ENCODE results near the gene NECTIN1.

The NECTIN1 gene

DNA sequence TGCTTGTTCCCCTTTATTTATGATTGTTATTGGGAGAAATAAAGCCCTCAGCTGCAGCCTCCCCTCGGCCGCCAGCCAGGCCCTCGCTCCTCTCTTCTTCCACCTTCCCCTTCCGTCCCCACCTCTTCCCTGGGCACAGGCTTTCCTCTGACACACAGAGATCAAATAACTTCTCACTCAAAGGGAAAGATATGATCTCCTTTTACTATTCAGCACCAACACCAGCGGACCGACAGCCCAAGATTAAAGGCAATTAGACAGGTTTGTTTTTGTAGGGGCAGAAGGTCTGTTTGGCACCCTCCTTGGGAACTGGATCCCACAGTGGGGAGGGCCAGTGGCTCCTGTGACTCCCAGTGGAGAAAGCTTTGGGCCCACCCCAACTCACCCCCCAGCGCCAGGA, 23.0 kb downstream of the NECTIN1 start:
- DNase-seq, result no peak
- H3K79me2 ChIP-seq (ENCODE audit: low read length), result peaks cover 99% of the 10 kb centered on the region

DNA sequence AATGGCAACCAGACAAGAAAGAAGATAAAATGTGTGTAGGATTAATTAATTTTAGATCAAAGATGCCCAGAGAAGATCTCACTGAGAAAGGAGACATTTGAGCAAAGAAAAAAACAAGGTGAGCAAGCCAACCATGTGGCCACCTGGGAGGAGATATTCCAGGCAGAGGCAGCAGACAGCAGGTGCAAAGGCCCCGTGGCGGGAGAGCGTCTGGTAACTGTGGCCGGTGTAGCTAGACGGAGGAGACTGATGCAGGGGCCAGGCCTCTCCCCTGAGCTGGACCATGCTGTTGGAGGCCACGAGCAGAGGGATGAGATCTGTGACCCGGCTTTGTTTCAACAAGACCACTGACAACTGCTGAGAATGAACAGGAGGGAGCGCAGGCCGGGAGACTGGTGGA, 23.6 kb downstream of the NECTIN1 start:
- Histone ChIP-seq H3K79me2 (ENCODE audit: low read length) (peaks cover 100% of the 10 kb centered on the region), H4K20me1 (ENCODE audit: insufficient read depth, low read length) (peaks cover under 1% of the 10 kb centered on the region; the same call in 1 of the 2 replicates), H3K9ac (ENCODE audit: low read length) (no peak overlapping the region), H3K4me1 (ENCODE audit: low read length) (no peaks in the 10 kb centered on the region), H2AFZ (ENCODE audit: low read length) (no peak overlapping the region), H3K36me3 (replicated peaks; ENCODE audit: insufficient read depth, low read length) (no peaks in the 10 kb centered on the region), H3F3A (ENCODE audit: insufficient read depth, low read length) (no peaks in the 10 kb centered on the region), H3K4me2 (ENCODE audit: low read depth, low read length) (no peak overlapping the region), H3K9me3 (replicated peaks; ENCODE audit: insufficient read depth, low read length) (no peaks in the 10 kb centered on the region), H3K4me3 (ENCODE audit: low read length) (no peak overlapping the region), H3K27me3 (replicated peaks; ENCODE audit: insufficient read depth, low read length) (no peaks in the 10 kb centered on the region), H3K27ac (ENCODE audit: low read length) (no peak overlapping the region), H3K9me2 (replicated peaks; ENCODE audit: insufficient read depth, low read length) (no peaks in the 10 kb centered on the region)
- TF ChIP-seq, protein P1, sequence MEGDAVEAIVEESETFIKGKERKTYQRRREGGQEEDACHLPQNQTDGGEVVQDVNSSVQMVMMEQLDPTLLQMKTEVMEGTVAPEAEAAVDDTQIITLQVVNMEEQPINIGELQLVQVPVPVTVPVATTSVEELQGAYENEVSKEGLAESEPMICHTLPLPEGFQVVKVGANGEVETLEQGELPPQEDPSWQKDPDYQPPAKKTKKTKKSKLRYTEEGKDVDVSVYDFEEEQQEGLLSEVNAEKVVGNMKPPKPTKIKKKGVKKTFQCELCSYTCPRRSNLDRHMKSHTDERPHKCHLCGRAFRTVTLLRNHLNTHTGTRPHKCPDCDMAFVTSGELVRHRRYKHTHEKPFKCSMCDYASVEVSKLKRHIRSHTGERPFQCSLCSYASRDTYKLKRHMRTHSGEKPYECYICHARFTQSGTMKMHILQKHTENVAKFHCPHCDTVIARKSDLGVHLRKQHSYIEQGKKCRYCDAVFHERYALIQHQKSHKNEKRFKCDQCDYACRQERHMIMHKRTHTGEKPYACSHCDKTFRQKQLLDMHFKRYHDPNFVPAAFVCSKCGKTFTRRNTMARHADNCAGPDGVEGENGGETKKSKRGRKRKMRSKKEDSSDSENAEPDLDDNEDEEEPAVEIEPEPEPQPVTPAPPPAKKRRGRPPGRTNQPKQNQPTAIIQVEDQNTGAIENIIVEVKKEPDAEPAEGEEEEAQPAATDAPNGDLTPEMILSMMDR (IDR thresholded peaks at IDR 0.05; ENCODE audit: low read length), result no peak
- TF ChIP-seq EZH2 (optimal IDR thresholded peaks at IDR 0.05; ENCODE audit: low read depth, low read length), result no peak
- TF ChIP-seq EZH2phosphoT487 (IDR thresholded peaks at IDR 0.05; ENCODE audit: low read length), result no peak
- DNase-seq, result no peak

More for the DNA sequence above, 23.0 kb downstream of the NECTIN1 start:
- TF ChIP-seq EZH2 (optimal IDR thresholded peaks at IDR 0.05; ENCODE audit: low read depth, low read length) (no peak), EZH2phosphoT487 (IDR thresholded peaks at IDR 0.05; ENCODE audit: low read length) (no peak)
- TF ChIP-seq, protein P1 (IDR thresholded peaks at IDR 0.05; ENCODE audit: low read length), result no peak
- no peaks in the 10 kb centered on the region for H3F3A ChIP-seq (ENCODE audit: insufficient read depth, low read length)
- H3K27me3 ChIP-seq (replicated peaks; ENCODE audit: insufficient read depth, low read length), result no peaks in the 10 kb centered on the region
- no peak overlapping the region for H3K9ac ChIP-seq (ENCODE audit: low read length)
- H3K9me2 ChIP-seq (replicated peaks; ENCODE audit: insufficient read depth, low read length), result no peaks in the 10 kb centered on the region
- no peaks in the 10 kb centered on the region for H3K9me3 ChIP-seq (replicated peaks; ENCODE audit: insufficient read depth, low read length)
- H4K20me1 ChIP-seq (ENCODE audit: insufficient read depth, low read length), result peaks cover 4% of the 10 kb centered on the region; the same call in 1 of the 2 replicates
- no peaks in the 10 kb centered on the region for H3K36me3 ChIP-seq (replicated peaks; ENCODE audit: insufficient read depth, low read length)
- H3K27ac ChIP-seq (ENCODE audit: low read length), result no peak overlapping the region
- H2AFZ ChIP-seq (ENCODE audit: low read length), result no peak overlapping the region
- no peak overlapping the region for H3K4me3 ChIP-seq (ENCODE audit: low read length)
- no peaks in the 10 kb centered on the region for H3K4me1 ChIP-seq (ENCODE audit: low read length)
- H3K4me2 ChIP-seq (ENCODE audit: low read depth, low read length), result no peak overlapping the region

DNA sequence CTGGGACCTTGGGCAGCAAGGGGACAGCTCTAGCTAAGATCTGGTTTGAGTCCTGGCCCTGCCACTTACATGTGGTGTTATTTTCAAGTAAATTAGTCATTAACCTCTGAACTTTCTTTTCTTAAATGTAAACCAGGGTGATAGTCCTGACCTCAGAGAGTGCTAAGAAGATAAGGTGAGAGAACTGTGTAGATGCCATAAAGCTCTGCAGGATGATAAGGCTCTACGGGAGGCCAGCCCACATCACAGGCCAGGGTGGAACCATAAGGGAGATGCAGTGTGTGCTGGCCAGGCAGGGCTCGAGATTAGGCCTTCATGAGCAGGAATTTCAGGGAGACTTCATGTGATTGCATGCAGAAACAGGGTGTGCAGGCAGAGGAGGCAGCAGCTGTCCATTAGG, 24.2 kb downstream of the NECTIN1 start:
- no peaks in the 10 kb centered on the region for H3K36me3 ChIP-seq (replicated peaks; ENCODE audit: insufficient read depth, low read length)
- no peak overlapping the region for H3K9ac ChIP-seq (ENCODE audit: low read length)
- H3K9me2 ChIP-seq (replicated peaks; ENCODE audit: insufficient read depth, low read length), result no peaks in the 10 kb centered on the region
- H3K4me3 ChIP-seq (ENCODE audit: low read length), result no peak overlapping the region
- peaks cover 100% of the 10 kb centered on the region for H3K79me2 ChIP-seq (ENCODE audit: low read length)
- H3K27me3 ChIP-seq (replicated peaks; ENCODE audit: insufficient read depth, low read length), result no peaks in the 10 kb centered on the region
- no peak overlapping the region for H3K27ac ChIP-seq (ENCODE audit: low read length)
- DNase-seq, result no peak
- TF ChIP-seq EZH2phosphoT487 (IDR thresholded peaks at IDR 0.05; ENCODE audit: low read length) (no peak), EZH2 (optimal IDR thresholded peaks at IDR 0.05; ENCODE audit: low read depth, low read length) (no peak)
- TF ChIP-seq, protein P1 (IDR thresholded peaks at IDR 0.05; ENCODE audit: low read length), result no peak
- H3F3A ChIP-seq (ENCODE audit: insufficient read depth, low read length), result no peaks in the 10 kb centered on the region
- no peaks in the 10 kb centered on the region for H3K4me1 ChIP-seq (ENCODE audit: low read length)
- no peaks in the 10 kb centered on the region for H4K20me1 ChIP-seq (ENCODE audit: insufficient read depth, low read length)
- no peak overlapping the region for H2AFZ ChIP-seq (ENCODE audit: low read length)
- no peaks in the 10 kb centered on the region for H3K9me3 ChIP-seq (replicated peaks; ENCODE audit: insufficient read depth, low read length)
- no peak overlapping the region for H3K4me2 ChIP-seq (ENCODE audit: low read depth, low read length)

All from MM.1S (cell line).